AML-193 (cell line): ENCODE measurements around the gene APLN.
A peak's percentile ranks its signal among the peaks of the same experiment; 100 is the strongest.

Experiments used
- DNase-seq, 2 experiments: peaks; one replicate each; lab custom pipeline; 2025; lab: John Stamatoyannopoulos, UW

The APLN gene

DNA sequence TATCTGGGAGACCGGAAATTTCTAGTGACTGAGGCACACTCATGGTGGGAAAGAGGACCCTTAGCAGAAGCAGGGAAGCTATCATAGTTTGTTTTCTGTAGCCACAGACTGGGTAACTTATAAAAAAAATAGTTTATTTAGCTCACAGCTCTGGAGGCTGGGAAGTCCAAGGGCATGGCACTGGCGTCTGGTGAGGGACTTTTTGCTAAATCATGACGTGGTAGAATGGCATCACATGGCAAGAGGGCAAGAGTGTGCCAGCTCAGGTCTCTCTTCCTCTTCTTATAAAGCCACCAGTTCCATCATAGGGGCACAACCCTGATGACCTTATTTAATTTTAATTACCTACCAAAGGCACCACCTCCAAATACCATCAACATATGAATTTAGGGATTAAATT, 13.3 kb downstream of the APLN start:
- no peak for DNase-seq

DNA sequence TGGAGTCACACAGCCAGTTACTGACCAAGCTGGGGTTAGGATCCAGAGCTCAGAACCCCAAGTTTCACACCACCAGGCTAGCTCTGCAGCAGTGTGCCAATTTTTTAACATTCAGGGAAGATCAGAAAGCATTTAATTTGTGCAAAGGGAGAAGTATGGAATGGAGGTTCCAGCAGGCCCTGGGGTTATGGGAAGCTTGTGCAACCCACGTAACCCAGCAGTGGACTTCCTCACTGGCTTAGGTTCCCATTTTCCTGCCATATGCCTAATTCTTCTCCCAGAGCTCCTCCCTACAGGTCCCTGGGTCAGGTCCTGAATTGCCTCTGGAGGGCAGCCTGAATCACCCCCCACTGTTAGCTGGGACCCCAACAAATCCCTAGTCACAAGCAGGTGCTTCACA, 14.0 kb downstream of the APLN start:
- no peak for DNase-seq

GRCh38 chrX:129638917-129639316, 15.8 kb downstream of the APLN start:
- no peak for DNase-seq

DNA sequence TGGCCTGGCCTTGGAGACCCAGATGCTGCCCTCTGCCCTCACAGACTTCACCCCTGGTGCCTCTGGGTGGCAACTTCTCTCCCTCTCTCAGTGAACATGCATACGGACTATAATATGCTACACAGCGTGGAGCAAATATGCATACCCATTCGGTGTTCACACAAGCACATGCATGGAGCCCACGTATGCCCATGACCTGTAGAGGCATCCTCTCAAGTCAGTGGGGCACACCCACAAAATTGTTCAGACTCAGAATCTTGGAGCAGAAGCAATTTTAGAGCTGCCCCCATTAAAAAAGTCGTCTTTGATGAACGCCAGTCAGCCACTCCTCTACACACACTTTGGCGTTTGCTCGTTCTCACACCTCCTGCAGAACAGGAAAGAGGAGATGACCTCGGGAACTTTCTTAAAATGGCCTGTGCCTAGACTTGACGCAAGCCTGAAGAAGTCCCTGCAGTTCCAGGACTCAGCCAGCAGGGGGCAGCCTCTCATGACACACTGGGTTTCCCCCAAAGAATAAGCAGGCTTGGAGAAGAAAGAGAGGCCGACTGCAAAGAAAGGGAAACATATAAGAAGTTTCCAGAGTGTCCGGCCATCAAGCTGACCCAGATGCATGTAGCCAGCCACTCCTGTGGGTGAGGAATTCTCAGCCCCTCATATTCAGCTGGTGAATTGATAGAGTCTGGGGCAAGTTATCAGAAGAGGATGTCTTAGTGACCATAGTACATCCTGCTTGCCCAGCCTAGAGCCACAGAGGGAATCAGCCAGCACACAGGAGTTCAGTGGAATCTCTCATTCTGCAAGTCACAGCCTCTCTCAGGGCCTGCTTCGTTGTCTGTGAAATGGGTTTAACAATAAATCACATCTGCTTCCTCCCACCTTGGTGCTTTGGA, 17.3 kb downstream of the APLN start:
- DNase-seq = peak; percentile 27 to 48

DNA sequence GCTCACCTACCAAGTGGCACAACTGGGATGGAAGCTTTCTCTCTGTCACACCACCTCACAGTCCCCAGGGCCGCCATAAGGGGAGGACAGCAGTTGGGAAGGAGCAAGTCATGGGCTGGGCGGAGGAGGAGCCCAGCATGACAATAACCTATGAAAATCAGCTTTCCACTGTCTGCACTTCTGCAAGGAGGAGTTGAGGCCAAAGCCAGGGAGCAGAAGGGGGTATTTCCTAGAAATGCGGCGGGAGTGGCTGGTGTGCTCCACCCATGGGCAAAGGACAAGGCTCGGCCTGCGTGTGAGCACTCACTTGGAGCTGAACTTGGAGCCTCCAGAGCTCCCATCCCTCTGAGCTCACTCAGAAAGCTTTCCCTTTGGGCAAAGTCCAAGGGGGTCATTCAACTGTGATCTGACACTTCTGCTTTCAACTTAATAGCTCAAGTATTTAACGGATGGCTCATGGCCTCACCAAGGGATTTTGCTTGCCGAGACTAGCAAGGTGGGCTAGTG, 18.5 kb downstream of the APLN start:
- no peak for DNase-seq

DNA sequence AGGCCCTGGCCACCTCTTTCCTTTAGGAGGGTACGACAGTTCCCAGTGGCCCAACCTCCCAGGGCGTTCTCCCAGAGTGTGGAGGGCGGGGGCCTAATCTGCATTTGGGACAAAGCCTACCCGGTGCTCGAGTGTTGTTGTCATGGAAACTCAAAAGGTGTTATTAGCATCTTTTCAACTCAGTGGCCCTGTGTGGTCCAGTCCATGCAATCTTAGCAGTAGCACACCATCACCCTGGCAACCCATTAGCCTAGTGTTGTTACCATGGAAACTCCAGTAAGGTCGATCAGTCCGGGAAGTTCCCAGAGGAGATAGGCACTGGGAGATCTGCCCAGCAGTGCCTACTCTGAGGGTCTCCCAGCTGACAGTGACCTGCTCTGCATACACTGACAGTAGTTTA, 20.2 kb downstream of the APLN start:
- no peak for DNase-seq

GRCh38 chrX:129632443-129632842, 22.3 kb downstream of the APLN start:
- no peak for DNase-seq

DNA sequence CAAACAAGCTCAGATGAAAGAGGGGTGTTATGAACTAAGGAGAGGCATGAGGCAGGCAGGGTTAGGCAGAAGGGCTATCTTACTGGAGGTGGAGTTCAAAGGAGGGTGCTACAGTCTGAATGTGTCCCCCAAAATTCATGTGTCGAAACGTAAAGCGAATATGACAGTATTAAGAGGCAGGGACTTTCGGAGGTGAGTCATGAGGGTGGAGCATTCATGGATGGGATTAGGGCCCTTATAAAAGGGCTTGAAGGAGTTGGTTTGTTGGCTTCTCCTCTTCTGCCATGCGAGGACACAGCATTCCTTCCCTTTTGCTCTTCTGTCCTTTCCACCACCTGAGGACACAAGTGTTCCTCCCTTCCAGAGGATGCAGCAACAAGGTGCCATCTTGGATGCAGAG, 22.9 kb downstream of the APLN start:
- no peak for DNase-seq

- DNase-seq = no peak
These were observed 24.9 kb downstream of the APLN start for GRCh38 chrX:129629837-129630236.

DNA sequence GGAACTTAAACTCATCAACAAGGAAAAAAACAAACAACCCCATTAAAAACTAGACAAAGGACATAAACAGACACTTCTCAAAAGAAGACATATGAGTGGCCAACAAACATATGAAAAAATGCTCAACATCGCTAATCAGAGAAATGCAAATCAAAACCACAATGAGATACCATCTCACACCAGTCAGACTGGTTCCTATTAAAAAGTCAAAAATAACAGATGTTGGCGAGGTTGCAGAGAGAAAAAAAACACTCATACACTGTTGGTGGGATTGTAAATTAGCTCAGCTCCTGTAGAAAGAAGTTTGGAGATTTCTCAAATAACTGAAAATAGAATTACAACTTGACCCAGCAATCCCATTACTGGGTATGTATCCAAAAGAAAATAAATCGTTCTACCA, 28.7 kb downstream of the APLN start:
- no peak for DNase-seq

- DNase-seq = no peak
These were observed 31.9 kb downstream of the APLN start for GRCh38 chrX:129622757-129623301.

GRCh38 chrX:129618997-129619396, 35.8 kb downstream of the APLN start:
- DNase-seq = no peak

DNA sequence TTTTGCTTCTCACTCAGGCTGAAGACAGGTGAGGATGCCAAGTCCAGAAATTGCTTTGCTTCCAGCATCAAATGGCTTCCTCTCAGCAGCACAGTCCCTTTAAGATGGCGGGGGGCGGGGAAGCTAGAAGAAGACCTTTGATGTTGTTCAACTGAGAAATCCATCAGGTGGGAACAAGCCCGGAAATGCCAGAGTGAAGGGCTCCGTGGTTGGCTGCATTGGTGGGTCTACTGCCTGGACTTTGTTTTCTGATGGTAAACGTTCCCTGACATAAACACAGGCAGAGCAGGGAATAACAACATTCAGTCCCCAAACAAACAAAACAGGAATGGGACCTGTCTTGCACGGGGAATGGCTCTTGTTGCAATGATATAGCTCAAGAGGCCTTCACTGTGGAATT, 37.3 kb downstream of the APLN start:
- DNase-seq = no peak

GRCh38 chrX:129614481-129615255, 40.1 kb downstream of the APLN start:
- no peak for DNase-seq

- DNase-seq = no peak
These were observed 41.2 kb downstream of the APLN start for GRCh38 chrX:129613596-129613995.

GRCh38 chrX:129612396-129612795, 42.4 kb downstream of the APLN start:
- no peak for DNase-seq

- no peak for DNase-seq
These were observed 45.4 kb downstream of the APLN start for GRCh38 chrX:129609395-129609794.

DNA sequence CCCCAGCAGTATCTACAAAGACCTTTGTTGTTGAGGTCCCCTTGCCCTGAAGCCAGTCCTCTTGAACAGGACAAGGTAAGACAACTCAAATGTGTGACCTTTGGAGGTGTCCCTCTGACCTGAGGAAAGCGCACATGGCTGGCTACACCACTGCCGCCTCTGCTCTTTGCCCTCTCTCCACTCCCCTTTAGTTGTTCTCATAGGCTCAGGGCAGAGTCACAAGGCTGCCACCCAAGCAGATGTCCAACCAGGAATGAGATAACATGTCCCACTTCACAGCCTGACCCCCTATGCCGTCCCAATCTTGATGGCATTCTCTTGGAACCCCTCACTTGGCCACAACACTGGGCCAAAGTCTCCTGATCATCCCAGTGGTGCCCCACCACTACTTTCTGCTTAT, 46.3 kb downstream of the APLN start:
- DNase-seq = no peak

DNA sequence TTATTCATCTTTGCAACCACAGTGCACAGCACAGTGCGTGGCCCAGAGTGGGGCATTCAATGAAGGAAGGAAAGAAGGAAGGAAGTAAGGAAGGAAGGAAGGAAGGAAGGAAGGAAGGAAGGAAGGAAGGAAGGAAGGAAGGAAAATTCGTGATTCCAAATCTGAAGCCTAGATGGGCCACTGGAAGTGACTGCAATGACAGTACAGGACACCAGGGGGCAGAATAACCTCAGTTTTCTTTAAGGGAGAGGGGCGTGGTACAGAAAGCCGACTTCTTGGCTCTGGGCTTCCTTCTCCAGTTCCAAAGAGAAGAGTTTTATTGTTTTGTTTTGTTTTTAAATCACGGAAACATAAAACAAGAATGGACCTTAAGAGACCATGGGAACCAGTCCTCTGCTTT, 47.8 kb downstream of the APLN start:
- peak; percentile 22 to 39 for DNase-seq

DNA sequence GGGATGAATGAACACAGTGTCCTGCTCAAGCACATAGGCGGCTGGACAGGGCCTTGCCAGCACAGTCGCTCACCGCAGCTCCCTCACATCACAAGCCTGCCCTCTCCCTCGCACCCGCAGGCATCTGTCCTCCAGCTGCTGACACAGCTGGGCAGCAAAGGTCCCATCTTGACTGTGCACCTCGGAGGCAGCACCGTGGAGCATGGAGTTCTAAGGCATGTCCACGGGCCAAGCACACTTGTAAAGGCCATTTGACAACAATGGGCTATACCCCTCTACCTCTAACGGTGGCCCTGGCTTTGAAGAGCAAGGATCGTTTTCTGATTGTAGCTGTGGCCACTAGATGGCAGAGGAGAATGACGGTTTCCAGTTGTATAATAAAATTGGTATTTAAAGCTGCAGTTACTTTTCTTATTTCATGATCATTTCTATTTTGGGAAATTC, 53.8 kb downstream of the APLN start:
- peak; percentile 23 to 40 for DNase-seq

- DNase-seq = no peak
These were observed 54.8 kb downstream of the APLN start for GRCh38 chrX:129599996-129600395.

DNA sequence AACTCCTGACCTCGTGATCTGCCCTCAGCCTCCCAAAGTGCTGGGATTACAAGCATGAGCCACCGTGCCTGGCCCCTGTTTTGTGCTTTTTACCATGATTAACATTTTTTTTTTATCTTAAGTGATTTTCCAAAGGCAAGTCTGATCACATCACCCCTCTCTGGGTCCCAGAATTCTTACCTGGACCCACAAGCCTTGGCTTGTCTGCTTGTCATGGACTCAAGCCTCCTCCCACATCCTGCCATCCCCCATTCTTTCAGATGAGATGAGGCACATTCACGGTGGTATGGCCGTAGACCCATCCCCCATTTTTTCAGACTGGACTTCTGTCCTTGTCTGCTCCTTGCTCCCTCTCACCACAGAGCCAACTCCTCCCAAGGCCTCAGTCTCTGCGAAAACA, 55.3 kb downstream of the APLN start:
- DNase-seq = no peak

- DNase-seq = no peak
These were observed 56.9 kb downstream of the APLN start for GRCh38 chrX:129597905-129598304.
